ENCODE measurements around the gene MPC2. TPM values are rescaled to one million over a fixed set of nuclear protein-coding genes. Genes with fewer than 3 reads are reported as not detected.
A peak's percentile ranks its signal among the peaks of the same experiment; 100 is the strongest.
"Not testable (repeated sequence)": the region's sequence is repeated elsewhere in the genome, so short reads cannot be mapped to it uniquely, and the experiment has no call there.

MPC2 gene
- total RNA-seq, 1 donor from 2014 or later: 22.7 TPM

- peak in 1 of 2 donors; percentile 13 for DNase-seq (ENCODE audit: low read depth in 2 of 2)
These were observed 31.7 kb downstream of the MPC2 start for GRCh38 chr1:167905182-167905581.

GRCh38 chr1:167904652-167905130, 32.2 kb downstream of the MPC2 start:
- peak in 1 of 2 donors; percentile 69 for DNase-seq (ENCODE audit: low read depth in 2 of 2)

GRCh38 chr1:167900907-167901306, 36.0 kb downstream of the MPC2 start:
- DNase-seq (ENCODE audit: low read depth in 2 of 2): no peak

GRCh38 chr1:167899253-167899681, 37.6 kb downstream of the MPC2 start:
- no peak for DNase-seq (ENCODE audit: low read depth in 2 of 2)

- no peak for DNase-seq (ENCODE audit: low read depth in 2 of 2)
These were observed 38.2 kb downstream of the MPC2 start for GRCh38 chr1:167898578-167899222.

- no peak for DNase-seq (ENCODE audit: low read depth in 2 of 2)
These were observed 43.1 kb downstream of the MPC2 start for GRCh38 chr1:167893798-167894197.

- no peak for DNase-seq (ENCODE audit: low read depth in 2 of 2)
These were observed 46.5 kb downstream of the MPC2 start for GRCh38 chr1:167890400-167890799.

- not testable (repeated sequence) for DNase-seq (ENCODE audit: low read depth in 2 of 2)
These were observed 49.7 kb downstream of the MPC2 start for GRCh38 chr1:167887187-167887586.

GRCh38 chr1:167882376-167882775, 54.5 kb downstream of the MPC2 start:
- no peak for DNase-seq (ENCODE audit: low read depth in 2 of 2)

- no peak for DNase-seq (ENCODE audit: low read depth in 2 of 2)
These were observed 55.1 kb downstream of the MPC2 start for GRCh38 chr1:167881786-167882185.

GRCh38 chr1:167881069-167881468, 55.8 kb downstream of the MPC2 start:
- no peak for DNase-seq (ENCODE audit: low read depth in 2 of 2)

- DNase-seq (ENCODE audit: low read depth in 2 of 2): no peak
These were observed 56.3 kb downstream of the MPC2 start for GRCh38 chr1:167880580-167881021.

GRCh38 chr1:167879508-167879907, 57.4 kb downstream of the MPC2 start:
- DNase-seq (ENCODE audit: low read depth in 2 of 2): no peak

- DNase-seq (ENCODE audit: low read depth in 2 of 2): no peak
These were observed 58.3 kb downstream of the MPC2 start for GRCh38 chr1:167878372-167879160.

- DNase-seq (ENCODE audit: low read depth in 2 of 2): no peak
These were observed 60.2 kb downstream of the MPC2 start for GRCh38 chr1:167876597-167877175.

- DNase-seq (ENCODE audit: low read depth in 2 of 2): no peak
These were observed 65.5 kb downstream of the MPC2 start for GRCh38 chr1:167871331-167871730.

- not testable (repeated sequence) for DNase-seq (ENCODE audit: low read depth in 2 of 2)
These were observed 67.5 kb downstream of the MPC2 start for GRCh38 chr1:167869157-167870001.

- DNase-seq (ENCODE audit: low read depth in 2 of 2): not testable (repeated sequence)
These were observed 70.0 kb downstream of the MPC2 start for GRCh38 chr1:167866739-167867414.

All from dermis microvascular lymphatic vessel endothelial cell (primary cell).